KMS-11 (cell line): Measurements from ENCODE around the gene ZFAND2A.

Experiments used
- H2AFZ ChIP-seq: fragments of 200-600 bp; sonication (generic); 2 replicates; pipeline ENCODE4 v1.6.1; 2016; ENCODE audit warnings: antibody characterized with exemption, mixed run types, low read depth
- H3K27ac ChIP-seq: fragments of 200-600 bp; sonication (generic); 2 replicates; pipeline ENCODE4 v1.6.1; 2016; ENCODE audit warnings: mild to moderate bottlenecking, mixed run types
- H3K27me3 ChIP-seq: fragments of 200-600 bp; sonication (generic); 2 replicates; pipeline ENCODE4 v1.6.1; 2017; ENCODE audit warnings: mild to moderate bottlenecking, low read depth, mixed run types, moderate library complexity; ENCODE audit not compliant: insufficient read depth
- H3K36me3 ChIP-seq: fragments of 200-600 bp; sonication (generic); 2 replicates; pipeline ENCODE4 v1.6.1; 2017; ENCODE audit warnings: mild to moderate bottlenecking, mixed run types; ENCODE audit not compliant: insufficient read depth
- H3K4me1 ChIP-seq: fragments of 200-600 bp; sonication (generic); 2 replicates; pipeline ENCODE4 v1.6.1; 2016; ENCODE audit warnings: mild to moderate bottlenecking, low read depth, mixed run types; ENCODE audit not compliant: poor library complexity, severe bottlenecking
- H3K4me2 ChIP-seq: fragments of 200-600 bp; sonication (generic); 2 replicates; pipeline ENCODE4 v1.7.0; 2016; ENCODE audit warnings: mild to moderate bottlenecking, mixed run types
- H3K4me3 ChIP-seq: fragments of 200-600 bp; sonication (generic); IDR thresholded peaks from 2 replicates; pipeline ENCODE4 v1.6.1; 2017; ENCODE audit warnings: low read depth, low read length, mixed read lengths; ENCODE audit not compliant: insufficient read depth
- H3K79me2 ChIP-seq: fragments of 200-600 bp; sonication (generic); 2 replicates; pipeline ENCODE4 v1.6.1; 2016; ENCODE audit warnings: low read depth, mixed run types; ENCODE audit not compliant: insufficient read depth
- H3K9ac ChIP-seq: fragments of 200-600 bp; sonication (generic); 2 replicates; pipeline ENCODE4 v1.6.1; 2016; ENCODE audit warnings: mild to moderate bottlenecking, mixed run types
- H4K20me1 ChIP-seq: fragments of 200-600 bp; sonication (generic); 2 replicates; pipeline ENCODE4 v1.6.1; 2016; ENCODE audit warnings: mild to moderate bottlenecking, mixed run types; ENCODE audit not compliant: insufficient read depth
- CTCF ChIP-seq: fragments of 200-600 bp; sonication (generic); conservative IDR thresholded peaks from 2 replicates; pipeline ENCODE4 v1.6.1; 2017; ENCODE audit warnings: low read depth, mild to moderate bottlenecking, antibody characterized with exemption, low read length, moderate library complexity, mixed read lengths

ZFAND2A gene

GRCh38 chr7:1193593-1194424 lies 33.8 kb upstream of the ZFAND2A start:
- Histone ChIP-seq H3K4me1 (no peaks in the 10 kb centered on the region), H3K36me3 (no peaks in the 10 kb centered on the region), H3K4me3 (no peak overlapping the region), H3K27me3 (peaks cover 87% of the 10 kb centered on the region), H2AFZ (no peak overlapping the region), H3K27ac (no peak overlapping the region), H4K20me1 (no peaks in the 10 kb centered on the region), H3K79me2 (no peaks in the 10 kb centered on the region), H3K9ac (no peak overlapping the region), H3K4me2 (no peak overlapping the region)
- peak; percentile 58; the same call in 1 of the 2 replicates for TF ChIP-seq CTCF

- H3K79me2 ChIP-seq = no peaks in the 10 kb centered on the region
- H3K36me3 ChIP-seq = no peaks in the 10 kb centered on the region
- H4K20me1 ChIP-seq = no peaks in the 10 kb centered on the region
- no peak overlapping the region for H3K27ac ChIP-seq
- no peak overlapping the region for H3K4me2 ChIP-seq
- no peak overlapping the region for H2AFZ ChIP-seq
- H3K27me3 ChIP-seq = peaks cover 86% of the 10 kb centered on the region
- H3K9ac ChIP-seq = no peak overlapping the region
- H3K4me3 ChIP-seq = no peak overlapping the region
- no peaks in the 10 kb centered on the region for H3K4me1 ChIP-seq
- TF ChIP-seq CTCF = no peak
These were observed 32.2 kb upstream of the ZFAND2A start for GRCh38 chr7:1192171-1192676.

- Histone ChIP-seq H3K4me1 (no peaks in the 10 kb centered on the region), H3K27me3 (peaks cover 97% of the 10 kb centered on the region), H4K20me1 (no peaks in the 10 kb centered on the region), H3K9ac (no peak overlapping the region), H3K4me2 (no peak overlapping the region), H3K79me2 (no peaks in the 10 kb centered on the region), H2AFZ (no peak overlapping the region), H3K4me3 (no peak overlapping the region), H3K36me3 (no peaks in the 10 kb centered on the region), H3K27ac (no peak overlapping the region)
- no peak for TF ChIP-seq CTCF
These were observed 30.2 kb upstream of the ZFAND2A start for GRCh38 chr7:1189986-1190772.

- H4K20me1 ChIP-seq = no peaks in the 10 kb centered on the region
- no peak overlapping the region for H3K27ac ChIP-seq
- H2AFZ ChIP-seq = no peak overlapping the region
- no peaks in the 10 kb centered on the region for H3K4me1 ChIP-seq
- no peak overlapping the region for H3K9ac ChIP-seq
- no peak for TF ChIP-seq CTCF
- H3K4me3 ChIP-seq = no peak overlapping the region
- no peaks in the 10 kb centered on the region for H3K36me3 ChIP-seq
- no peaks in the 10 kb centered on the region for H3K79me2 ChIP-seq
- H3K27me3 ChIP-seq = peaks cover 97% of the 10 kb centered on the region
- H3K4me2 ChIP-seq = no peak overlapping the region
These were observed 28.8 kb upstream of the ZFAND2A start for GRCh38 chr7:1188720-1189294.
